Choroid plexus epithelial cell (primary cell): ENCODE results near the gene NUF2.

Experiments
- DNase-seq: peaks from one replicate; pipeline ENCODE4 v3.0.0-alpha.2; 2010; ENCODE audit warnings: low read depth
- H3K4me3 ChIP-seq: 2 replicates; pipeline ENCODE4 v1.5.1; 2011; ENCODE audit warnings: low read depth, mild to moderate bottlenecking, control low read depth, low read length, moderate library complexity
- TF ChIP-seq, protein P1 (sequence below): conservative IDR thresholded peaks from 2 replicates; pipeline ENCODE4 v1.5.1; 2011; ENCODE audit warnings: low read depth, mild to moderate bottlenecking, control low read depth, inconsistent platforms, low read length, moderate library complexity

Gene NUF2

DNA sequence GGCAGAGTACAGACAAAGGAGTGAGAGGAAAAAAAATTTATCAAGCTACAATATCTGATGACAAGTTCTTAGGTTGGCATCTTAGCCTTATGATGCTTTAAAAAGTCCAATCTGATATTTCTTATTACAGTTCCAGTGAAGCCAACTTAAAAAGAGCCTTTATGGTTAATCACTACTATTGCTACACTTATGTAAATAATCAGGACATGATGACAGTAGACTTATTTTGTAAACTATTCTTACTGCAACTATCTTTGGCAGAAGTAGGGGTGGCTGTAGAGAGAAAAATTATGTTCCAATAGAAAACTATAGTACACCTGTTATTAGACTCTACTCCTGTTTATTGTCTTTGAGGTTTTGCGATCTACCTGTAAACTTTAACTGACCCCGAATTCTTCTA is 25.8 kb upstream of the NUF2 start:
- TF ChIP-seq, protein P1, sequence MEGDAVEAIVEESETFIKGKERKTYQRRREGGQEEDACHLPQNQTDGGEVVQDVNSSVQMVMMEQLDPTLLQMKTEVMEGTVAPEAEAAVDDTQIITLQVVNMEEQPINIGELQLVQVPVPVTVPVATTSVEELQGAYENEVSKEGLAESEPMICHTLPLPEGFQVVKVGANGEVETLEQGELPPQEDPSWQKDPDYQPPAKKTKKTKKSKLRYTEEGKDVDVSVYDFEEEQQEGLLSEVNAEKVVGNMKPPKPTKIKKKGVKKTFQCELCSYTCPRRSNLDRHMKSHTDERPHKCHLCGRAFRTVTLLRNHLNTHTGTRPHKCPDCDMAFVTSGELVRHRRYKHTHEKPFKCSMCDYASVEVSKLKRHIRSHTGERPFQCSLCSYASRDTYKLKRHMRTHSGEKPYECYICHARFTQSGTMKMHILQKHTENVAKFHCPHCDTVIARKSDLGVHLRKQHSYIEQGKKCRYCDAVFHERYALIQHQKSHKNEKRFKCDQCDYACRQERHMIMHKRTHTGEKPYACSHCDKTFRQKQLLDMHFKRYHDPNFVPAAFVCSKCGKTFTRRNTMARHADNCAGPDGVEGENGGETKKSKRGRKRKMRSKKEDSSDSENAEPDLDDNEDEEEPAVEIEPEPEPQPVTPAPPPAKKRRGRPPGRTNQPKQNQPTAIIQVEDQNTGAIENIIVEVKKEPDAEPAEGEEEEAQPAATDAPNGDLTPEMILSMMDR: no peak
- H3K4me3 ChIP-seq: no peak overlapping the region
- peak; percentile 12 for DNase-seq

DNA sequence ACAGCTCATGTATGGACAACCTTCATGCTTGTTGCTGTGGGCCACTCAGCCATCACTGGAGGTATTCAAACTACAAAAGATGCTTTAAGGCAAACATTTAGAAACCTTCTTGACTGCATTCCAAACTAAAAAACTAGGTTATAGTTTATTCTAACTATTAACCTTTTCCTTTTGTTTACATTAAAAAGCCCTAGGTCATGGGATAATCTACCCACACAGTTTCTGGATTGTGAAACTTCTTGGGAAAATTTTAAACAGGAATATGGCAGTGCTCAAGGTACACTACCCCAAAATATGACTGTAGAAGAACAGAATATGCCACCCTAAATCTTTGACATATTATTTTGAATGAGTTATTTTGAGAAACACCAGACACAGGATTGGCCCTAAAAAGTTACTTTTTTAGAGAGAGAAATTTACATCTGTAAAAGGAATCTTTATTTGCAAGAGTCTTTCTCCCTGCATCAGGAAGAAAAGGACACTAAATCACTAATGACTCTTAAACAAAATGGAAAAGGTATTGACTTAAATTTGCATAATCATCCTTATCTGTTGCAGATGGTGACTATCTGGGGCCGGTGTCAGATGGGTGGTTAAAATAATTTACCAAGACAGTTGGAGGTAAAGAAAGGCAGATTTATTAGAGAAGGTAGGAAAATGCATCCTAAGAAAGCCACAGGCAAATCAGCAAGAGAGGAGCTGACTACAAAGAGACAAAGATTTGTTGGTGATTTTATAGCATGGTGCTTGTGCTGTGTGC is 25.1 kb upstream of the NUF2 start:
- H3K4me3 ChIP-seq: no peak overlapping the region
- DNase-seq: no peak
- TF ChIP-seq, protein P1: no peak

DNA sequence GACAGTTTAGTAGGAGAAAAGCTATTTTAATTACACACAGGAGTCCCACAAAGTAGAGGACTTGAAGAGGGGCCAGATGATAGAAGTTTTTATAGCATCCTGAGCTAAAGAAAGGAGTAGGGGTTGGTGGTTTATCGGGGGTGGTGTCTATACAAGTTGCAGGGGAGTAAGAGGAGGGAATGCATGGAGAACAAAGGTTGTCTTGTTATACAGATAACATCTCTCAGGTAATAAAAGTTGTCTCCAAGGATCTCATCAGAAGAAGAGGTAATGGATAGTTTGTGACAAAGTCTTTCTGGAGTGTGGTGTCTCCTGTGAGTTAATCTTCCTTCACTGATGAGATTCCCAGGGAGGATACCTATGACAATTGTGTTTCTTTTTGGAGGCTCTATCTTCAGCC is 23.4 kb upstream of the NUF2 start:
- TF ChIP-seq, protein P1: no peak
- no peak for DNase-seq
- H3K4me3 ChIP-seq: no peak overlapping the region

DNA sequence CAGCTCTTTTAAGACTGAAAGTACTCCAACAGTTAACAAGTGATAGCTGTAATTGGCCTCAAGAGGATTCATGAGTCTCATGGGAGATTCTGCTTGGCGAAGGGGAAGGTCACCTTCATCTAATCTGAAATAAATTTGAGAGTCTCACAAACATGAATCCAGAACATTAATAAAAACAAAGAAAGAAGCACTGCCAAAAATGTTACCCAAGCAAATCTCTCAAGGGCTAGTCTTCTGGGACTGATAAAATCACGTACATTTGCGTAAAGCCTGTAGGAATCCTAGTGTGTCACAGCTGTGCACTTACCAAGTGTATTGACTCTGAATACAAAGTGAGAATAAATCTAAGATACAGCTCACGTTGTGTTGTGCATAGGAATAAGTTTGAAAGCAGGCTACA is 21.2 kb upstream of the NUF2 start:
- TF ChIP-seq, protein P1: no peak
- DNase-seq: no peak
- no peak overlapping the region for H3K4me3 ChIP-seq

DNA sequence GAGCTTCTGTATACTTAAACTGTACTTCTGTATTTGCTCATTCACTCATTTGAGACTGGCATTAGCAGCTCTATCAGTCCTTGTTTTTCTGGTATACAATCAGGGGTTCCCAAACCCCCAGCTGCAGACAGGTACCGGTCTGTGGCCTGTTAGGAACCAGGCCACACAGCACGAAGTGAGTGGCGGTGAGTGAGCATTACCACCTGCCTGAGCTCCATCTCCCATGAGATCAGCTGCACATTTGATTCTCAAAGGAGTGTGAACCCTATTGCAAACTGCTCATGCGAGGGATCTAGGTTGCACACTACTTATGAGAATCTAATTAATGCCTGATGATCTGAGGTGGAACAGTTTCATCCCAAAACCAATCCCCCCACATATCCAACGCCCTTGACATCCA is 18.2 kb upstream of the NUF2 start:
- H3K4me3 ChIP-seq: no peak overlapping the region
- DNase-seq: no peak
- TF ChIP-seq, protein P1: no peak

DNA sequence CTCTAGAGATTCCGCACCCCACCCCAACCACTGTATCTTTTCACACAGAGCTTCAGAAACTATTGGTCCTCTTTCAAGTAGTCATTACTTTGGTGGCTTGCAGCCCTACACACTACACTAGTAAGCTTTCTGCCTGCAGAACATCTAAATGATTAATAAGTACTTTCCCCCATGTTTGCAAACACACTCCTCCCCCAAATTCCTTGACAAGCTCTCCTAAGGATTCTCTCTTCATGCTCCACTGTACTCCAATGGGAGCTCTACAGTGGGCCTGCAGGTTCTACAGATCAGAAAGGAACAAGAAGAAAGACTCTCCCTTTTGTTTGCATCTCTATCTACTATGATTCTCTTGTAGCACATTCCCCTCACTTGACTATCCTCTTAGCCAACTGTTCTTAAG is 16.3 kb upstream of the NUF2 start:
- no peak for DNase-seq
- H3K4me3 ChIP-seq: no peak overlapping the region
- TF ChIP-seq, protein P1: no peak

DNA sequence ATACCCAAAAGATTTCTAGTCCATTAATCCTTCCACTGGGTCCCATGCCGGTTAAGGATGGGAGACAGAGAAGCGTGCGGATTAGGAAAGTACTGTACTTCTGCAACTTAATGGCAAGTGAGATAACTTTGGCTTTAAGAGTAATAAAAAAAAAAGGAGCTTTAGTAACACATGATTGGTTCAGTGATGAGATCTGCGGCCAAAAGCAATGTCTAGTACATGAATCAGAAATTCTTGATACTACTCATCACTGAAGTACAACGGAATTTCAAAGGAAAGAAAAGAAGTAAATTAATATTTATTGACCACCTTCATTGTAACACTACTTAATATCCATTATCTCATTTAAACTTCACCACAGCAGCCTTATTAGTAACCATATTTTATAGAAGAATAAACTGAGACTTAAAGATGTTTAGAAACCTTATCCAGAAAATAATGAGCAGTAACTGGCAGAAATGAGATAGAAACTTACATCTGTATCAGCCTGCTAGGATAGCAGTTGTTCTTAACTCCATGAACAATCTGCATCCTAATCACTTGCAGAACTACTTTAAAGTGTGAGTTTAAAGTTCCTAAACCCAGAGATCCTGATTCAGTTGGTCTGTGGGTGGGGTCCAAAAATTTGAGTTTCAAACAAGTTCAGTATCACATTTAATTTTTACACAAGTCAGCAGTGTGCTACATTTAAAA is 14.1 kb upstream of the NUF2 start:
- DNase-seq: peak; percentile 85
- TF ChIP-seq, protein P1: no peak
- no peak overlapping the region for H3K4me3 ChIP-seq
